AG04450 (cell line): ENCODE measurements around the gene ARHGAP45. TPM values are rescaled to one million over a fixed set of nuclear protein-coding genes. Genes with fewer than 3 reads are reported as not detected.
"Not testable (repeated sequence)": the region's sequence is repeated elsewhere in the genome, so short reads cannot be mapped to it uniquely, and the experiment has no call there.

Experiments
- CTCF ChIA-PET: fragments of 300-600, 350-600 bp; formaldehyde crosslinking; extraction: SDS; loops from one replicate; lab custom pipeline; 2022; ENCODE audit warnings: antibody characterized with exemption, inconsistent platforms; lab: Charles Lee
- POLR2A ChIA-PET: fragments of 350-600 bp; formaldehyde crosslinking; extraction: SDS; loops from one replicate; lab custom pipeline; 2021; ENCODE audit warnings: antibody characterized with exemption, inconsistent platforms; lab: Yijun Ruan, JAX
- DNase-seq: peaks from one replicate; pipeline ENCODE4 v3.0.0-alpha.2; 2011; ENCODE audit warnings: low read depth, low spot score
- H3K27ac ChIP-seq: one replicate; pipeline ENCODE4 v1.5.1; 2012; ENCODE audit warnings: low read depth, low read length, control low read depth
- H3K27me3 ChIP-seq: one replicate; pipeline ENCODE4 v1.6.0; 2012; ENCODE audit warnings: low read length; ENCODE audit not compliant: control insufficient read depth, insufficient read depth
- H3K4me3 ChIP-seq: 2 replicates; pipeline ENCODE4 v1.5.1; 2011; ENCODE audit warnings: mild to moderate bottlenecking, low read depth, low read length, control low read depth
- H3K9me3 ChIP-seq: 2 replicates; pipeline ENCODE4 v1.5.1; 2012; ENCODE audit warnings: low read length; ENCODE audit not compliant: control insufficient read depth, insufficient read depth
- CTCF ChIP-seq: IDR thresholded peaks from 2 replicates; pipeline ENCODE4 v1.5.1; 2011; ENCODE audit warnings: low read depth, low read length, control low read depth, inconsistent platforms
- polyA plus RNA-seq: library from polyadenylated mRNA; depleted of rRNA; stranded (reverse); fragments of >200 nt; gene quantifications from 2 replicates; pipeline ENCODE4 v1.2.3, GENCODE V29; 2011

ARHGAP45 gene
- polyA plus RNA-seq, 1 experiment = 0.36 TPM

GRCh38 chr19:1019616-1019961 is 47.4 kb upstream of the ARHGAP45 start:
- TF ChIP-seq CTCF = no peak
- H3K4me3 ChIP-seq = peak overlapping the region; percentile 91
- ChIA-PET POLR2A (interaction anchor here (0.7 to 1.4 kb wide), 4 partner anchors 9 to 138 kb away, joined by 3 to 4 read pairs (median 4); partner anchors contain the start of gene GPX4), CTCF (interaction anchor here (0.6 kb wide), 1 partner anchor 97 kb away, joined by 3 read pairs; no protein-coding TSS in a partner anchor)
- no peak for DNase-seq
- H3K27me3 ChIP-seq = no peaks in the 10 kb centered on the region
- no peak overlapping the region for H3K27ac ChIP-seq
- no peaks in the 10 kb centered on the region; the same call in 1 of the 2 replicates for H3K9me3 ChIP-seq

- peak overlapping the region; percentile 91 for H3K4me3 ChIP-seq
- no peaks in the 10 kb centered on the region for H3K27me3 ChIP-seq
- ChIA-PET CTCF (interaction anchor here (0.6 to 1.0 kb wide), 2 partner anchors 98 to 221 kb away, joined by 3 read pairs; no protein-coding TSS in a partner anchor), POLR2A (interaction anchor here (0.7 to 1.4 kb wide), 3 partner anchors 8 to 138 kb away, joined by 3 to 4 read pairs (median 4); partner anchors contain the start of gene GPX4)
- H3K27ac ChIP-seq = peak overlapping the region; percentile 11
- DNase-seq = no peak
- no peak for TF ChIP-seq CTCF
- H3K9me3 ChIP-seq = no peaks in the 10 kb centered on the region; the same call in 1 of the 2 replicates
These were observed 46.7 kb upstream of the ARHGAP45 start for GRCh38 chr19:1019980-1020867.

- ChIA-PET POLR2A (interaction anchor here (0.6 to 1.4 kb wide), 9 partner anchors 16 to 248 kb away, joined by 3 to 13 read pairs (median 4); partner anchors contain the start of genes ABCA7, CIRBP and GPX4), CTCF (interaction anchor here (1.0 kb wide), 1 partner anchor 220 kb away, joined by 3 read pairs; no protein-coding TSS in a partner anchor)
- TF ChIP-seq CTCF = no peak
- H3K27ac ChIP-seq = peak within 1 kb of the TSS; percentile 82
- peak within 1 kb of the TSS; percentile 91 for H3K4me3 ChIP-seq
- no peaks in the 10 kb centered on the region; the same call in 1 of the 2 replicates for H3K9me3 ChIP-seq
- H3K27me3 ChIP-seq = no peaks in the 10 kb centered on the region
- DNase-seq = peak; percentile 93
These were observed 46.0 kb upstream of the ARHGAP45 start, which contains the start of gene TMEM259 for GRCh38 chr19:1020868-1021425. Gene TMEM259, minus strand, starts transcription at chr19:1021123. Its CDS starts 127 bp downstream, at chr19:1020996.

- peaks cover 10% of the 10 kb centered on the region; the same call in 1 of the 2 replicates for H3K9me3 ChIP-seq
- POLR2A ChIA-PET, H3K4me3 ChIP-seq, H3K27ac ChIP-seq, H3K27me3 ChIP-seq, CTCF ChIA-PET, DNase-seq: not testable (repeated sequence)
These were observed 43.1 kb upstream of the ARHGAP45 start for GRCh38 chr19:1023883-1024188.

- CTCF ChIA-PET, H3K27me3 ChIP-seq, H3K27ac ChIP-seq, DNase-seq, H3K4me3 ChIP-seq: not testable (repeated sequence)
- peaks cover 10% of the 10 kb centered on the region; the same call in 1 of the 2 replicates for H3K9me3 ChIP-seq
- POLR2A ChIA-PET = interaction anchor here (0.7 to 7.2 kb wide), 4 partner anchors 8 to 244 kb away, joined by 5 to 126 read pairs (median 10); partner anchors contain the start of genes ABCA7 and CIRBP
These were observed 41.9 kb upstream of the ARHGAP45 start for GRCh38 chr19:1025080-1025479.
